Lung (tissue), 12 donors: ENCODE measurements around the gene ACSM5. TPM values are rescaled to one million over a fixed set of nuclear protein-coding genes. Genes with fewer than 3 reads are reported as not detected.
"Not testable (repeated sequence)": the region's sequence is repeated elsewhere in the genome, so short reads cannot be mapped to it uniquely, and the experiment has no call there.

Experiments used
- ATAC-seq: fragments of 200-7000 bp; cut with Tn5 transposase; one replicate; pipeline ENCODE4 v1.9.1; 2020; ENCODE audit warnings: moderate number of reproducible peaks; ENCODE audit not compliant: insufficient read depth, low FRiP score
- DNase-seq, 3 donors: peaks; one replicate each; pipeline ENCODE4 v3.0.0-alpha.2; 2013 to 2017
- H3K27ac ChIP-seq, 2 donors: one replicate each; pipeline ENCODE4 v1.5.1; 2013; ENCODE audit warnings: mild to moderate bottlenecking in 2 of 2, moderate library complexity in 2 of 2, control low read depth in 1 of 2, inconsistent platforms in 1 of 2, low read depth in 1 of 2, low read length in 1 of 2
- H3K27me3 ChIP-seq, 3 donors: one replicate each; pipeline ENCODE4 v1.5.1; 2013; ENCODE audit warnings: low read length in 2 of 3; ENCODE audit not compliant: control insufficient read depth in 3 of 3, insufficient read depth in 3 of 3
- H3K36me3 ChIP-seq, 4 donors: one replicate each; pipeline ENCODE4 v1.5.1; 2013; ENCODE audit warnings: low read length in 4 of 4, mild to moderate bottlenecking in 1 of 4, moderate library complexity in 1 of 4; ENCODE audit not compliant: control insufficient read depth in 4 of 4, insufficient read depth in 4 of 4
- H3K4me1 ChIP-seq, 5 donors: one replicate each; pipeline ENCODE4 v1.5.1; 2013; ENCODE audit warnings: low read length in 5 of 5, mild to moderate bottlenecking in 2 of 5, moderate library complexity in 1 of 5; ENCODE audit not compliant: control insufficient read depth in 5 of 5, insufficient read depth in 5 of 5
- H3K4me3 ChIP-seq: one replicate; pipeline ENCODE4 v1.5.1; 2013; ENCODE audit warnings: mild to moderate bottlenecking, control low read depth, moderate library complexity
- H3K9ac ChIP-seq, 2 donors: one replicate each; pipeline ENCODE4 v1.5.1; 2013; ENCODE audit warnings: low read length in 2 of 2, control low read depth in 1 of 2; ENCODE audit not compliant: insufficient read depth in 1 of 2
- H3K9me3 ChIP-seq, 4 donors: one replicate each; pipeline ENCODE4 v1.5.1; 2013; ENCODE audit warnings: low read length in 3 of 4, mild to moderate bottlenecking in 1 of 4, moderate library complexity in 1 of 4; ENCODE audit not compliant: control insufficient read depth in 4 of 4, insufficient read depth in 3 of 4
- WGBS, 2 donors: extraction: QIAGEN DNeasy Blood & Tissue Kit; methylation state at CpG; one replicate each; pipeline ENCODE4 v1.1.7; 2013; 5-methylcytosine and 5-hydroxymethylcytosine counted together
- polyA plus RNA-seq, 2 donors: library from polyadenylated mRNA; stranded (reverse); fragments of 200-250 nt; gene quantifications; one replicate each; pipeline ENCODE4 v1.2.1, GENCODE V29; 2013
- total RNA-seq, 2 donors: library from RNA; depleted of rRNA in 1 of 2; stranded (reverse); fragments of >200 nt in 1 of 2; gene quantifications; one replicate each; pipeline ENCODE4 v1.2.1, GENCODE V29; 2014 to 2021
- TF ChIP-seq, protein P1 (sequence below): IDR thresholded peaks from 2 replicates; pipeline ENCODE4 v1.5.1; 2012; ENCODE audit warnings: mild to moderate bottlenecking; ENCODE audit errors: control extremely low read depth, extremely low read depth
- donor health status: control.
- donor health status: control.
- donor health status: Bipolar disorder and iron deficiency.
- donor health status: healthy.
- donor health status: DM: yes; HTN: yes; CAD: no.

ACSM5 gene
- total and polyA plus RNA-seq, 4 donors: 0.40 to 1.4 (median 0.81) TPM

DNA sequence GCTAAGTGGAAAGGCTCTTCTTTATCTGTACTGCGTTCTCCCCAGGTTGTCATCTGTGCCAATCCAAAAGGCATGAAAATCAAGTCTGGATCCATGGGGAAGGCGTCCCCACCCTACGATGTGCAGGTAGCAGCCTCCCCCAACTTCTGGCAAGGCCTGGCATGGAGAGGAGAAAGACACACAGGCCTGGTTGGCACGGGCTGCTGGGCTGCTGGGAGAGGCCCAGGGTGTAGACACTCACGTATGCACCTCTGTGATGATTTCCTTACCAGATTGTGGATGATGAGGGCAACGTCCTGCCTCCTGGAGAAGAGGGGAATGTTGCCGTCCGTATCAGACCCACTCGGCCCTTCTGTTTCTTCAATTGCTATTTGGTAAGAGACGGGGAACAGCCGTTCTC is 21.6 kb downstream of the ACSM5 start:
- H3K4me3 ChIP-seq: no peak overlapping the region
- ATAC-seq: no peak
- H3K9ac ChIP-seq: no peak overlapping the region
- TF ChIP-seq, protein P1, sequence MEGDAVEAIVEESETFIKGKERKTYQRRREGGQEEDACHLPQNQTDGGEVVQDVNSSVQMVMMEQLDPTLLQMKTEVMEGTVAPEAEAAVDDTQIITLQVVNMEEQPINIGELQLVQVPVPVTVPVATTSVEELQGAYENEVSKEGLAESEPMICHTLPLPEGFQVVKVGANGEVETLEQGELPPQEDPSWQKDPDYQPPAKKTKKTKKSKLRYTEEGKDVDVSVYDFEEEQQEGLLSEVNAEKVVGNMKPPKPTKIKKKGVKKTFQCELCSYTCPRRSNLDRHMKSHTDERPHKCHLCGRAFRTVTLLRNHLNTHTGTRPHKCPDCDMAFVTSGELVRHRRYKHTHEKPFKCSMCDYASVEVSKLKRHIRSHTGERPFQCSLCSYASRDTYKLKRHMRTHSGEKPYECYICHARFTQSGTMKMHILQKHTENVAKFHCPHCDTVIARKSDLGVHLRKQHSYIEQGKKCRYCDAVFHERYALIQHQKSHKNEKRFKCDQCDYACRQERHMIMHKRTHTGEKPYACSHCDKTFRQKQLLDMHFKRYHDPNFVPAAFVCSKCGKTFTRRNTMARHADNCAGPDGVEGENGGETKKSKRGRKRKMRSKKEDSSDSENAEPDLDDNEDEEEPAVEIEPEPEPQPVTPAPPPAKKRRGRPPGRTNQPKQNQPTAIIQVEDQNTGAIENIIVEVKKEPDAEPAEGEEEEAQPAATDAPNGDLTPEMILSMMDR: no peak
- no peak for DNase-seq
- H3K36me3 ChIP-seq: no peaks in the 10 kb centered on the region
- WGBS, 2 donors: 79 to 89% methylated on average over 11 of the region's 11 CpGs
- H3K9me3 ChIP-seq: no peaks in the 10 kb centered on the region
- no peaks in the 10 kb centered on the region for H3K27me3 ChIP-seq
- no peak overlapping the region for H3K27ac ChIP-seq
- no peaks in the 10 kb centered on the region for H3K4me1 ChIP-seq

DNA sequence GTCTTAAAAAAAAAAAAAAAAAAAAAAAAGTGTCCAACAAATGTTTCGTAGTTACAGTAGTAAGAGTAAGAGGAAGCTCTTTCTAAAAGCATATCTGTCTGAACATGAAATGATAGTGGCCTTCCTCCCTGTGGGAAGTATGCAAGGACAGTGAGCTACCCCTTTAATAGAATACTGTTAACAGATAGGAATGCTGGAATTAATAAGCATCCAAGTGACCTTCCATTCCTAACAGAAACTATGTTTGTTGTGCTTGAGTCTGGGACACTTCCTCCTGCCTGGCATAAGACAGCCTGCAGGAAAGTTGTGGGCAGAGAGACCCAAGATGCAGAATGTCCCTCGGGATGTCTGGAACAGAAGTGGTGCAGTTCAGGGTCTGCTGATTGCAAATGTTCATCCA is 29.6 kb downstream of the ACSM5 start:
- not testable (repeated sequence) for H3K4me1 ChIP-seq, ATAC-seq, H3K27me3 ChIP-seq

DNA sequence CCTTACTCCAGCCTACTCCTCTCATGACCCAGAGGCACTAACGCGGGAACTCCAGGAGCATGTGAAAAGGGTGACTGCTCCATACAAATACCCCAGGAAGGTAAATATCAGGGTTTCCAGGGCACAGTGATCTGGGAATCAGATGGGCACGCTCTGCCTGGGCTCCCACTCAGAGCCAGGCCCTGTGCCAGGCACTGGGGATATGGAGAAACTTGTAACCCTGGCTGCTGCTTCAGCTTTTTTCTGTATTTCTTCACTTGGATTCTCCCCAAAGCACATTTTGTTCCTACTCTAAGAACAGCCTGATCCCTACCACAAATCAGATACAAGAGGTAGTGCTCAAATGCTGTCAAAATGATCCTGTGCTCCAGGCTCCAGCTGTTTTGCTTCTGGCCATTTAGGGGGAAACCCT is 30.5 kb downstream of the ACSM5 start:
- not testable (repeated sequence) for H3K27ac ChIP-seq, H3K27me3 ChIP-seq, H3K9ac ChIP-seq, H3K36me3 ChIP-seq, H3K9me3 ChIP-seq, H3K4me3 ChIP-seq, H3K4me1 ChIP-seq
- ATAC-seq (peak; percentile 54), DNase-seq (peak in 2 of 3 donors; percentile 29 to 66)
- 61 to 78% methylated on average over 3 of the region's 3 CpGs for WGBS, 2 donors

More for the DNA sequence above, 29.6 kb downstream of the ACSM5 start:
- H3K9me3 ChIP-seq, H3K9ac ChIP-seq, H3K4me3 ChIP-seq, DNase-seq, H3K27ac ChIP-seq, H3K36me3 ChIP-seq: not testable (repeated sequence)
- 57% methylated on average over 2 of the region's 2 CpGs; no CpG with 5 or more reads in 1 of the 2 donors for WGBS, 2 donors

DNA sequence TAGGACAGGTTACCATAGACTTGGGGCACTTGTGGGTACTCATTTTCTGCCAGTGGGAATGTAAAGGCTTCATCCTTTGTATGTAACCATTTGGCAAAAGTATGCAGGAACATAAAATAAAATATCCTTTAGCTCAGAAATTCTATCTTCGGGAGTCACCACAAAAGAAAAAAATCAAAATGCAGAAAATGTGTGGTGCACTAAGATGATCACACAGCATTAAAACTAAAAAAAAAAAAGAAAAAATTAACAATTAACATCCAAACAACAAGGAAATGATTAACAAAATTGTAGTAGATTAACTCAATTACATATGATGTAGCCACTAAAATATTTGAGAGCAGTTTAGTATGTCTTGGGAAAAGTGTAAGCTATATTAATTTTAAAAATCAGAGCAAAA is 31.4 kb downstream of the ACSM5 start:
- not testable (repeated sequence) for H3K27me3 ChIP-seq, H3K9me3 ChIP-seq, ATAC-seq, H3K4me3 ChIP-seq, H3K36me3 ChIP-seq, H3K27ac ChIP-seq, H3K4me1 ChIP-seq, H3K9ac ChIP-seq, DNase-seq
- WGBS, 2 donors: 85 to 91% methylated on average over 1 of the region's 1 CpG

DNA sequence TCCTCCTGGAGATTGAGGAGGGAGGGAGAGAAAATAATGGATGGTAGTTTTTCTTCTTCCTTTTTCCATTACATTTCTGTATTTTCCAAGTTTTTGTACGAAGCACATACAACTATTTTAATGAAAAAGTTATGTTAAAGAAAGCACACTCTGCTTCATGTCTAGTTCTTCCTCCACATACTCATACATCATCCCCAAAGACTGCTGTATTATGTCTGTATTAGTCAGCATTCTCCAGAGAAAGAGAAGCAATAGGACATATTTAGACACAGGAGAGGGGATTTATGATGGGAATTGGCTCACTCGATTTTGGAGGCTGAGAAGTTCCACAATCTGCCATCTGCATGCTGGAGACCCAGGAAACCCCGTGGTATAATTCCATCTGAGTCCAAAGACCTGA is 31.9 kb downstream of the ACSM5 start:
- H3K9ac ChIP-seq: no peak overlapping the region
- H3K4me1 ChIP-seq: peaks cover 0 to 2% (median 0%) of the 10 kb centered on the region in 5 donors
- H3K4me3 ChIP-seq: no peak overlapping the region
- H3K36me3 ChIP-seq: no peaks in the 10 kb centered on the region
- no peak overlapping the region for H3K27ac ChIP-seq
- ATAC-seq (no peak), DNase-seq (peak in 2 of 3 donors; percentile 4 to 11)
- H3K9me3 ChIP-seq: no peaks in the 10 kb centered on the region
- no peaks in the 10 kb centered on the region for H3K27me3 ChIP-seq
- 68 to 83% methylated on average over 3 of the region's 3 CpGs for WGBS, 2 donors
- TF ChIP-seq, protein P1: no peak

DNA sequence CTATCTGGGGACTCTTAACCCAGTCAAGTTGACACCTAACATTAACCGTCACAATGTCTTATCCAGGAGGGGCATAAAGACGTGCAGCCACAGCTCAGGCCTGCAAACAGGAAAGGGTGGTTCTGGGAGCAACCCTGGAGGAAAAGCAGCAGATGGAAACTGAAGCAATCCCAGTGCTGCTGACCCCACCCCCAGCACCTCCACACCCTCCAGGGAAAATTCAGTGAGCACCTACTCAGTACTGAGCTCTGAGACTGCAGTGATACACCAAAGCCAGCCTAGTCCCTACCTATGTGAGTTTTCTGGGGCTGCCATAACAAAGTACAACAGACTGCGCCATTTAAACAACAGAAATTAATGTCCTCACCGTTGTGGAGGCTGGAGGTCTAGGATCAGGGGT is 32.5 kb downstream of the ACSM5 start:
- not testable (repeated sequence) for H3K9me3 ChIP-seq, H3K36me3 ChIP-seq, H3K27me3 ChIP-seq, H3K27ac ChIP-seq, H3K4me3 ChIP-seq, ATAC-seq, H3K4me1 ChIP-seq, DNase-seq, H3K9ac ChIP-seq
- 92 to 96% methylated on average over 2 to 3 of the region's 4 CpGs for WGBS, 2 donors

DNA sequence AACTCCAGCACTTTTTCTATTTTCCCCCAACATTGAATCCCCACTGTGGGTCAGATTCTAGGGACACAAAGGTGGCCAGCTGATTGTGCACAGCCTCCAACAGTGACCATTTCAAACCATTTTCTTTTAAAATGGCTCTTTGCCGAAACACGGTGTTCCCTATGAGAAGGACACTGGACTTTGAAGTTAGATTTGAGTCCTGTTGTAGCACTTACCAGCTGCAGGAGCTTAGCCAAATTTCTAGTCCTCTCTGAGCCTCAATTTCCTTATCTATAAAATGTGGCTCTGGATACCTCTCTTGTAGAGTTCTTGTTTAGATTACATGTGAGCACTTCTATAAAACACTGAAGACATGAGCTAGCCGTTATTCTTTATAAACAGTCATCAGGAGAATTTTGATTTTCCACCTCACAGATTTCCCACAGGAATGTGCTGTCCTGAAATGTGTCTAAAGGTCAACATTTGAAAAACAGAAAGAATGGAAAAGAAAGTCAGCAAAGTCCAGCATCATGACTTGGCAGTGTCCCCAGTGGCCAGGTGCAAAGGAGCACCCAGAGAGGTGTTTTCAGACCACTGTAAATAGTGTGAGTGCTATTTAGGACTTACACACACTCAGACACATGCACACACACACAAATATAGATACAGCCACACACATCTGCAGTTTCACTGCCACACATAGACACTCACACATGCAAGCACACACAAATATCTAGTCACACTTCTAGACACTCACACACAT is 37.5 kb downstream of the ACSM5 start:
- H3K4me1 ChIP-seq, DNase-seq, H3K27me3 ChIP-seq, ATAC-seq, H3K9me3 ChIP-seq, H3K36me3 ChIP-seq, H3K9ac ChIP-seq, H3K4me3 ChIP-seq, H3K27ac ChIP-seq: not testable (repeated sequence)
- no CpG with 5 or more reads among the region's 3 CpGs for WGBS, 2 donors
